Epithelial cell of prostate (primary cell): ENCODE results near the gene PPP3CB.

Experiments used
- DNase-seq: peaks from one replicate; pipeline ENCODE4 v3.0.0-alpha.2; 2011; ENCODE audit warnings: low read depth, low spot score
- H3K27ac ChIP-seq: fragments of 450-650 bp; 2 replicates; pipeline ENCODE4 v1.5.1; 2017; ENCODE audit warnings: mild to moderate bottlenecking

PPP3CB gene

GRCh38 chr10:73486601-73487000 is 9.2 kb downstream of the PPP3CB start:
- no peak overlapping the region for H3K27ac ChIP-seq
- no peak for DNase-seq

- DNase-seq: no peak
- no peak overlapping the region for H3K27ac ChIP-seq
These were observed 10.5 kb downstream of the PPP3CB start for GRCh38 chr10:73485320-73485719.

- peak overlapping the region; percentile 37 for H3K27ac ChIP-seq
- no peak for DNase-seq
These were observed 15.7 kb downstream of the PPP3CB start for GRCh38 chr10:73480158-73480557.

GRCh38 chr10:73478636-73479035 is 17.2 kb downstream of the PPP3CB start:
- no peak overlapping the region for H3K27ac ChIP-seq
- DNase-seq: no peak

GRCh38 chr10:73471226-73471625 is 24.6 kb downstream of the PPP3CB start:
- H3K27ac ChIP-seq: no peak overlapping the region
- no peak for DNase-seq

GRCh38 chr10:73469579-73469978 is 26.2 kb downstream of the PPP3CB start:
- H3K27ac ChIP-seq: no peak overlapping the region
- DNase-seq: no peak

GRCh38 chr10:73467206-73467605 is 28.6 kb downstream of the PPP3CB start:
- DNase-seq: no peak
- H3K27ac ChIP-seq: no peak overlapping the region

- DNase-seq: no peak
- no peak overlapping the region for H3K27ac ChIP-seq
These were observed 29.7 kb downstream of the PPP3CB start for GRCh38 chr10:73465978-73466726.

GRCh38 chr10:73460897-73461296 is 34.9 kb downstream of the PPP3CB start:
- no peak overlapping the region for H3K27ac ChIP-seq
- DNase-seq: no peak

- no peak for DNase-seq
- no peak overlapping the region for H3K27ac ChIP-seq
These were observed 36.0 kb downstream of the PPP3CB start for GRCh38 chr10:73459683-73460314.

GRCh38 chr10:73456187-73456890 is 39.5 kb downstream of the PPP3CB start:
- H3K27ac ChIP-seq: no peak overlapping the region
- DNase-seq: no peak

GRCh38 chr10:73449113-73449512 is 46.7 kb downstream of the PPP3CB start:
- H3K27ac ChIP-seq: no peak overlapping the region
- no peak for DNase-seq

- H3K27ac ChIP-seq: no peak overlapping the region
- DNase-seq: no peak
These were observed 47.4 kb downstream of the PPP3CB start for GRCh38 chr10:73448384-73448783.

- no peak for DNase-seq
These were observed 48.9 kb downstream of the PPP3CB start for GRCh38 chr10:73446926-73447325.

GRCh38 chr10:73444457-73444856 is 51.4 kb downstream of the PPP3CB start:
- H3K27ac ChIP-seq: no peak overlapping the region
- DNase-seq: no peak

More at GRCh38 chr10:73446926-73447325, 48.9 kb downstream of the PPP3CB start:
- no peak overlapping the region for H3K27ac ChIP-seq

GRCh38 chr10:73439605-73440312 is 56.1 kb downstream of the PPP3CB start:
- DNase-seq: peak; percentile 5
- no peak overlapping the region for H3K27ac ChIP-seq

GRCh38 chr10:73439055-73439454 is 56.8 kb downstream of the PPP3CB start:
- no peak overlapping the region for H3K27ac ChIP-seq
- DNase-seq: no peak

GRCh38 chr10:73433538-73433867 is 62.3 kb downstream of the PPP3CB start, which contains the start of gene MSS51:
TSS of gene MSS51 (minus strand) at chr10:73433561. CDS start at chr10:73428284, 5,277 bp downstream.
- H3K27ac ChIP-seq: no peak within 1 kb of the TSS
- no peak for DNase-seq

- no peak for DNase-seq
- no peak overlapping the region for H3K27ac ChIP-seq
These were observed 62.9 kb downstream of the PPP3CB start for GRCh38 chr10:73432646-73433537.

- no peak for DNase-seq
These were observed 69.5 kb downstream of the PPP3CB start for GRCh38 chr10:73426318-73426717.

More at GRCh38 chr10:73426318-73426717, 69.5 kb downstream of the PPP3CB start:
- no peak overlapping the region for H3K27ac ChIP-seq
